Endothelial cell (in vitro differentiated cells): ENCODE measurements around the gene KLHL26. TPM values are rescaled to one million over a fixed set of nuclear protein-coding genes. Genes with fewer than 3 reads are reported as not detected.

Source experiments
- DNase-seq: peaks from one replicate; pipeline ENCODE4 v3.0.0; 2021; ENCODE audit warnings: low spot score
- H3K27ac Mint-ChIP-seq: one replicate; pipeline ENCODE4 v1.8.0; 2021; ENCODE audit warnings: mixed read lengths, inconsistent platforms; ENCODE audit not compliant: unreplicated experiment
- H3K27me3 Mint-ChIP-seq: one replicate; pipeline ENCODE4 v1.8.0; 2021; ENCODE audit warnings: mild to moderate bottlenecking, moderate library complexity, mixed read lengths, inconsistent platforms; ENCODE audit not compliant: unreplicated experiment
- H3K36me3 Mint-ChIP-seq: one replicate; pipeline ENCODE4 v1.8.0; 2021; ENCODE audit warnings: mild to moderate bottlenecking, low read depth, mixed read lengths, inconsistent platforms; ENCODE audit not compliant: unreplicated experiment
- H3K4me1 Mint-ChIP-seq: one replicate; pipeline ENCODE4 v1.8.0; 2021; ENCODE audit warnings: mild to moderate bottlenecking, mixed read lengths, inconsistent platforms; ENCODE audit not compliant: unreplicated experiment
- H3K4me3 Mint-ChIP-seq: one replicate; pipeline ENCODE4 v1.8.0; 2021; ENCODE audit warnings: mild to moderate bottlenecking, mixed read lengths, inconsistent platforms; ENCODE audit not compliant: unreplicated experiment
- H3K9me3 Mint-ChIP-seq: one replicate; pipeline ENCODE4 v1.8.0; 2021; ENCODE audit warnings: mixed read lengths, inconsistent platforms; ENCODE audit not compliant: unreplicated experiment
- total RNA-seq: library from RNA; stranded (reverse); fragmentation: NEBNext Ultra II Directional; extraction: Animal tissue kit (Norgen Biotek cat#: 25700); gene quantifications from one replicate; pipeline ENCODE4 v1.2.1, GENCODE V29; 2021; ENCODE audit not compliant: unreplicated experiment
- TF ChIP-seq, protein P1 (sequence below): fragments of 200-600 bp; sonication (generic); IDR thresholded peaks from one replicate; pipeline ENCODE4 v1.5.0; 2021; ENCODE audit warnings: antibody characterized with exemption; ENCODE audit not compliant: unreplicated experiment

The KLHL26 gene
- total RNA-seq, 1 donor from 2014 or later = 5.1 TPM

DNA sequence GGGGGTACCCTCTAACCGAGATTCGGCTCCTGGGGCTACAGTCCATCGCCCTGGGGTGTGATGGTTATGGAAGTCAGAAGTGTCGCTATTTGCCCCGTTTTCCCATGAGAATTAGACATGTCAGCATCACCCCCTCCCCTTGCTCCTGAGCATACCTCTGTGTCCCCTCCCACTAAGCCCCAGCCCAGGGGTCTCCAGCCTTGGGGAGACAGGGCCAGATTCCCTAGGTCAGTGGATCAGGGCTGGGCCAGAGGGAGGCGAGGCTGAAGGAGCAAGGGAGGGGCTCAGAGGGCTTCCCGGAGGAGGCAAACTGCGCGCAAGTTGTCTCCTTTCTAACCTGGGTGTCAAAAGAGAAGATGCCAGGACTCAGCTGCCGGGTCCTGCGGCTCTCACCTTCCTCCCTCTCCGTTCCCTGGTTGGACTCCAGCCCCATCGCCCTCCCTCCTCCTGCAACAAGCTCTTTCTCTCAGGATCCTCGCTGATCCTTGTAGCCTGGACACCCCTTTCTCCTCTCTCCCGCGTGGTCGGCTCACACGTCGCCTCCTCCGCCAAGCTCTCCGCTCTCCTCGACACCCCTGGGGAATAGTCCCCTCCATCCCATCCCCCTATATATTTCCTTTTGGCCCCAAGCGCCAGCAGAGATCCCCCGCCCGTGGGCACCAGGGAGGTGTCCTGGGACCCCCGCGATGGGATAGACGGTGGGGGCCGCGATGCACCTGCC is 24.6 kb upstream of the KLHL26 start:
- H3K36me3 Mint-ChIP-seq = peaks cover 4% of the 10 kb centered on the region
- no peak overlapping the region for H3K4me3 Mint-ChIP-seq
- H3K9me3 Mint-ChIP-seq = no peaks in the 10 kb centered on the region
- H3K27me3 Mint-ChIP-seq = peaks cover 29% of the 10 kb centered on the region
- DNase-seq = no peak
- no peak overlapping the region for H3K27ac Mint-ChIP-seq
- peaks cover 10% of the 10 kb centered on the region for H3K4me1 Mint-ChIP-seq
- TF ChIP-seq, protein P1, sequence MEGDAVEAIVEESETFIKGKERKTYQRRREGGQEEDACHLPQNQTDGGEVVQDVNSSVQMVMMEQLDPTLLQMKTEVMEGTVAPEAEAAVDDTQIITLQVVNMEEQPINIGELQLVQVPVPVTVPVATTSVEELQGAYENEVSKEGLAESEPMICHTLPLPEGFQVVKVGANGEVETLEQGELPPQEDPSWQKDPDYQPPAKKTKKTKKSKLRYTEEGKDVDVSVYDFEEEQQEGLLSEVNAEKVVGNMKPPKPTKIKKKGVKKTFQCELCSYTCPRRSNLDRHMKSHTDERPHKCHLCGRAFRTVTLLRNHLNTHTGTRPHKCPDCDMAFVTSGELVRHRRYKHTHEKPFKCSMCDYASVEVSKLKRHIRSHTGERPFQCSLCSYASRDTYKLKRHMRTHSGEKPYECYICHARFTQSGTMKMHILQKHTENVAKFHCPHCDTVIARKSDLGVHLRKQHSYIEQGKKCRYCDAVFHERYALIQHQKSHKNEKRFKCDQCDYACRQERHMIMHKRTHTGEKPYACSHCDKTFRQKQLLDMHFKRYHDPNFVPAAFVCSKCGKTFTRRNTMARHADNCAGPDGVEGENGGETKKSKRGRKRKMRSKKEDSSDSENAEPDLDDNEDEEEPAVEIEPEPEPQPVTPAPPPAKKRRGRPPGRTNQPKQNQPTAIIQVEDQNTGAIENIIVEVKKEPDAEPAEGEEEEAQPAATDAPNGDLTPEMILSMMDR = no peak

DNA sequence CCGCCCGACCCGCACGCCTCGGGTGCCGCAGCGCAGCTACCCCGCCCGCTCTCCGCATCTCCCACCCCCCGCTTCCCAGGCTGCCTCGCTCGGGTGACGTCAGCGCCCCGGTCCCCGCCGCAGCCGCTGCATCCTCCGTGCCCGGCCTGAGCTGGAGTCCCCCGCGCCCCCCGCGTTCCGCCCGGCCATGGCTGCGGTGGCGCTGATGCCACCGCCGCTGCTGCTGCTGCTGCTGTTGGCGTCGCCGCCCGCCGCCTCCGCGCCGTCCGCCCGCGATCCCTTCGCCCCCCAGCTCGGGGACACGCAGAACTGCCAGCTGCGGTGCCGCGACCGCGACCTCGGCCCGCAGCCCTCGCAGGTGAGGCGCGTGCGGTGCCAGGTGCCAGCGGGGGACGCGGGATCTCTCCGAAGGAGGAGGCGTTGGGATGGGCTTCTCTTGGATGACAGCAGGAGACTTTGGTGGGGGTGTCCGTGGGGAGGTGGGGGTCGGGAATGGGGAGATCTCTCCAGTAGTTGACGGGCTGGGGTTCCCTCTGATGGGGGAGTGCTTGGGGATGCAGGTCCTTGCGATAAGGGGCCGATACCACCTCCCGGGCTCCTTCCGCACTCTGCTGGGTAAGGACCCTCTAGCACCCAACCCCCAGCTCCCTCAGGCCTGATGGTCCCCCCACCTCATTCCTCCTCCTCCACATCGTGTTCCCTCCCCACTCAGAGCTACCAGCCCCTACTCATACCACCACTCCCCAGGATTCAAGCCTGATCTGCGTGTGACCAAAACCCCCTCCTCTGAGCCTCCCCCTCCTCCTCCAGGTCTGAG is 23.8 kb upstream of the KLHL26 start, which contains the start of gene TMEM59L:
TMEM59L (plus strand) TSS at position 99 of the 817 bp plus-strand sequence; CDS start at position 188, 89 bp downstream.
- H3K4me3 Mint-ChIP-seq = no peak within 1 kb of the TSS
- H3K27ac Mint-ChIP-seq = no peak within 1 kb of the TSS
- H3K27me3 Mint-ChIP-seq = peaks cover 27% of the 10 kb centered on the region
- H3K4me1 Mint-ChIP-seq = peaks cover 10% of the 10 kb centered on the region
- peaks cover 9% of the 10 kb centered on the region for H3K36me3 Mint-ChIP-seq
- TF ChIP-seq, protein P1 = no peak
- DNase-seq = no peak
- no peaks in the 10 kb centered on the region for H3K9me3 Mint-ChIP-seq

DNA sequence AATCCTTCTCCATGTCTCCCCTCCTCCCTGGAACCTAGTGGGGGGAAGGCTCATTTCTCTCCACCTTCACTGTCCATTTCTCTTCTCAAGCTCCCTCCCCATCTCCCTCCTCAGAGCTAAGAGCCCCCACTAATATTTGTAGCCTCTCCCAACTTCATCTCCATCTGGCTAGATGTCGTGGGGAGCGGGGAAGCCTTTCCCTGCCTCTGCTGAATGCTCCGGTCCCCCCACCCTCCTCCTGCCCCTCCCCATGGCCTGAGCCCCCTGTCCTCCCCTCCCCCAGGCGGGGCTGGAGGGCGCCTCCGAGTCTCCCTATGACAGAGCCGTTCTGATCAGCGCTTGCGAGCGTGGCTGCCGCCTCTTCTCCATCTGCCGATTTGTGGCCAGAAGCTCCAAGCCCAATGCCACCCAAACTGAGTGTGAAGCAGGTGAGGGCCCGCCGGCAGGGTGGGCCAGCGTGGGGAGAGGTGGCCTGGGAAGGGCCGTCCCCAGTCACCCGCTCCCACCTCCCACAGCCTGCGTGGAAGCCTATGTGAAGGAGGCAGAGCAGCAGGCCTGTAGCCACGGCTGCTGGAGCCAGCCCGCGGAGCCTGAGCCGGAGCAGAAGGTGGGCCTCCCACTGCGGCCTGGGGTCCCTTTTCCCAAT is 23.1 kb upstream of the KLHL26 start:
- Mint-ChIP-seq H3K36me3 (peaks cover 6% of the 10 kb centered on the region), H3K9me3 (no peaks in the 10 kb centered on the region), H3K27me3 (peaks cover 24% of the 10 kb centered on the region), H3K4me1 (peaks cover 8% of the 10 kb centered on the region), H3K4me3 (no peak overlapping the region), H3K27ac (no peak overlapping the region)
- no peak for DNase-seq
- TF ChIP-seq, protein P1 = no peak

DNA sequence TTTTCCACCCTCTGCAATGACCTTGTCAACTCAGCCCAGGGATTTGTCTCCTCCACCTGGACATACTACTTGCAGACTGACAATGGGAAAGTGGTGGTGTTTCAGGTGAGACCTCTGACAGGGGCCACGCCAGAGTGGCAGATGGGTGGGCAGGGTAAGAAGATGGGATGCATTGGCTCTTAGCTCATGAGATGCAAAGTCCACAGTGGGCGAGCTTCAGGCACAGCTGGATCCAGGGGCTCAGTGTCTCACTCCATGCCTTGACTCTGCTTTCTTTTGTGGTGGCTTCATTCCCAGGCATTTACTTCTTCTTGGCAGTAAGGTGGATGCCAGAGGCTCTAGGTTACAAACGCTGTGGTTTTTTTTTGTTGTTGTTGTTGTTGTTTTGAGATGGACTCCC is 20.8 kb upstream of the KLHL26 start:
- Mint-ChIP-seq H3K9me3 (no peaks in the 10 kb centered on the region), H3K4me3 (no peak overlapping the region), H3K4me1 (peaks cover 6% of the 10 kb centered on the region), H3K36me3 (peaks cover 5% of the 10 kb centered on the region), H3K27me3 (peaks cover 18% of the 10 kb centered on the region), H3K27ac (no peak overlapping the region)
- DNase-seq = no peak
- TF ChIP-seq, protein P1 = no peak
